Stomach (tissue), 9 donors: ENCODE results near the gene ARL4A. TPM values are rescaled to one million over a fixed set of nuclear protein-coding genes. Genes with fewer than 3 reads are reported as not detected.
A peak's percentile ranks its signal among the peaks of the same experiment; 100 is the strongest.
"Not testable (repeated sequence)": the region's sequence is repeated elsewhere in the genome, so short reads cannot be mapped to it uniquely, and the experiment has no call there.

Experiments used
- DNase-seq, 2 donors: peaks; one replicate each; pipeline versions ENCODE4 v3.0.0 to v3.0.0-alpha.2; 2013 to 2019
- H3K27ac ChIP-seq, 5 donors: fragments of 200-600 bp in 4 of 5; sonication (generic) in 4 of 5; one replicate each; pipeline ENCODE4 v1.5.1; 2013 to 2019; ENCODE audit warnings: mild to moderate bottlenecking in 1 of 5, moderate library complexity in 1 of 5
- H3K27me3 ChIP-seq, 3 donors: fragments of 200-600 bp; sonication (generic); one replicate each; pipeline ENCODE4 v1.5.1; 2017 to 2019; ENCODE audit warnings: mixed run types in 1 of 3
- H3K36me3 ChIP-seq, 4 donors: fragments of 200-600 bp; sonication (generic); 1 replicate in 3 of 4; 2 replicates in 1 of 4; pipeline ENCODE4 v1.5.1; 2016 to 2019
- H3K4me1 ChIP-seq, 4 donors: fragments of 200-600 bp; sonication (generic); one replicate each; pipeline ENCODE4 v1.5.1; 2016 to 2019
- H3K4me3 ChIP-seq, 4 donors: fragments of 200-600 bp; sonication (generic) in 3 of 4; one replicate each; pipeline ENCODE4 v1.5.1; 2016 to 2019; ENCODE audit warnings: mild to moderate bottlenecking in 1 of 4
- H3K9me3 ChIP-seq, 4 donors: fragments of 200-600 bp; sonication (generic); one replicate each; pipeline ENCODE4 v1.5.1; 2016 to 2019
- CTCF ChIP-seq, 7 experiments: fragments of 450-650 bp in 4 of 7; fragments of 200-600 bp in 3 of 7; sonication (generic) in 3 of 7; IDR thresholded peaks; one replicate each; pipeline ENCODE4 v1.5.1; 2016 to 2019; ENCODE audit warnings: antibody characterized with exemption in 7 of 7, control low read depth in 2 of 7, mild to moderate bottlenecking in 1 of 7
- EP300 ChIP-seq: sonication (generic); formaldehyde crosslinking; IDR thresholded peaks from one replicate; pipeline ENCODE4 v1.6.1; 2017; ENCODE audit warnings: antibody characterized with exemption
- POLR2A ChIP-seq, 4 donors: fragments of 450-650 bp; IDR thresholded peaks; one replicate each; pipeline ENCODE4 v1.6.1; 2016; ENCODE audit warnings: antibody characterized with exemption in 4 of 4, control low read depth in 2 of 4, mild to moderate bottlenecking in 1 of 4, moderate library complexity in 1 of 4
- POLR2AphosphoS5 ChIP-seq, 3 donors: sonication (generic); formaldehyde crosslinking; IDR thresholded peaks; one replicate each; pipeline ENCODE4 v1.6.1; 2016; ENCODE audit warnings: antibody characterized with exemption in 3 of 3
- WGBS, 5 donors: extraction: QIAGEN DNeasy Blood & Tissue Kit in 3 of 5; methylation state at CpG; one replicate each; pipeline versions ENCODE4 v1.1.5 to v1.1.7; 2013 to 2018; 5-methylcytosine and 5-hydroxymethylcytosine counted together
- intact Hi-C: fragments of 100-400 bp; cut with DNase I; formaldehyde crosslinking; loops from one replicate; pipeline ENCODE4 v1.15.1; 2023; ENCODE audit warnings: low total_unique reads
- polyA plus RNA-seq, 3 donors: library from polyadenylated mRNA; stranded (reverse); fragments of 200-250 nt; gene quantifications; one replicate each; pipeline ENCODE4 v1.2.3, GENCODE V29; 2013
- total RNA-seq, 5 donors: library from RNA; depleted of rRNA; stranded (reverse); fragments of >200 nt; gene quantifications; one replicate each; pipeline versions ENCODE4 v1.1.0 to v1.2.3, GENCODE V29; 2014 to 2016
- donor health status: healthy with polysubstance abuse.
- donor health status: Bipolar disorder and iron deficiency.
- donor health status: healthy.

Gene ARL4A
- total and polyA plus RNA-seq, 8 donors, result 1.2 to 55.4 (median 27.7) TPM

- no peak overlapping the region for H3K4me3 ChIP-seq
- no peaks in the 10 kb centered on the region for H3K36me3 ChIP-seq
- H3K9me3 ChIP-seq, result no peaks in the 10 kb centered on the region
- H3K27ac ChIP-seq, result peak overlapping the region in 1 of 5 donors; percentile 10
- no peak for DNase-seq
- 92 to 93% (median 93%) methylated on average over 5 of the region's 5 CpGs for WGBS, 5 donors
- intact Hi-C loops, result no loop called here
- H3K27me3 ChIP-seq, result no peaks in the 10 kb centered on the region
- TF ChIP-seq EP300 (no peak), CTCF (IDR thresholded peaks at IDR 0.05) (no peak), POLR2AphosphoS5 (IDR thresholded peaks at IDR 0.05) (no peak), POLR2A (IDR thresholded peaks at IDR 0.05) (no peak)
- peaks cover 2 to 24% (median 9%) of the 10 kb centered on the region in 4 donors for H3K4me1 ChIP-seq
These were observed 43.8 kb upstream of the ARL4A start for GRCh38 chr7:12643644-12644043.

GRCh38 chr7:12645212-12645611, 42.2 kb upstream of the ARL4A start:
- 74 to 88% (median 80%) methylated on average over 6 of the region's 6 CpGs for WGBS, 5 donors

GRCh38 chr7:12646139-12646538, 41.3 kb upstream of the ARL4A start:
- Histone ChIP-seq H3K4me1 (peaks cover 0 to 26% (median 2%) of the 10 kb centered on the region in 4 donors), H3K27ac (peak overlapping the region in 1 of 5 donors; percentile 45), H3K36me3 (no peaks in the 10 kb centered on the region), H3K9me3 (no peaks in the 10 kb centered on the region), H3K27me3 (no peaks in the 10 kb centered on the region), H3K4me3 (no peak overlapping the region)
- TF ChIP-seq EP300 (no peak), CTCF (IDR thresholded peaks at IDR 0.05) (no peak), POLR2AphosphoS5 (IDR thresholded peaks at IDR 0.05) (no peak), POLR2A (IDR thresholded peaks at IDR 0.05) (no peak)
- no peak for DNase-seq
- intact Hi-C loops, result no loop called here
- 55 to 77% (median 60%) methylated on average over 1 of the region's 1 CpG for WGBS, 5 donors

More at GRCh38 chr7:12645212-12645611, 42.2 kb upstream of the ARL4A start:
- H3K27ac ChIP-seq, H3K9me3 ChIP-seq, H3K4me3 ChIP-seq, intact Hi-C loops, H3K36me3 ChIP-seq, H3K27me3 ChIP-seq, DNase-seq: not testable (repeated sequence)
- peaks cover 0 to 20% (median 2%) of the 10 kb centered on the region in 4 donors for H3K4me1 ChIP-seq

- intact Hi-C loops, result no loop called here
These were observed 39.8 kb upstream of the ARL4A start for GRCh38 chr7:12647364-12648219.

More at GRCh38 chr7:12647364-12648219, 39.8 kb upstream of the ARL4A start:
- Histone ChIP-seq H3K9me3 (no peaks in the 10 kb centered on the region), H3K4me3 (no peak overlapping the region), H3K27me3 (no peaks in the 10 kb centered on the region), H3K27ac (peak overlapping the region in 3 of 5 donors; percentile 14 to 51 (median 27)), H3K36me3 (no peaks in the 10 kb centered on the region), H3K4me1 (peaks cover 0 to 30% (median 3%) of the 10 kb centered on the region in 4 donors)
- WGBS, 5 donors, result 44 to 53% (median 47%) methylated on average over 6 of the region's 6 CpGs
- TF ChIP-seq CTCF (IDR thresholded peaks at IDR 0.05) (no peak), EP300 (no peak), POLR2AphosphoS5 (IDR thresholded peaks at IDR 0.05) (peak in 1 of 3 donors; percentile 67)
- DNase-seq, result peak; percentile 60 to 64
